GM19035 (cell line): ENCODE measurements around the gene GPRC6A.

ENCODE experiments used
- ATAC-seq: cut with Tn5 transposase; IDR thresholded peaks from one replicate; pipeline ENCODE4 v1.9.1; 2021; ENCODE audit not compliant: unreplicated experiment

GPRC6A gene

GRCh38 chr6:116797585-116797984 lies 31.3 kb downstream of the GPRC6A start:
- ATAC-seq = no peak

GRCh38 chr6:116793224-116793623 lies 35.7 kb downstream of the GPRC6A start:
- no peak for ATAC-seq

GRCh38 chr6:116783852-116784251 lies 45.0 kb downstream of the GPRC6A start:
- ATAC-seq = no peak

GRCh38 chr6:116779573-116780164 lies 49.2 kb downstream of the GPRC6A start:
- peak; percentile 81 for ATAC-seq

GRCh38 chr6:116773886-116774285 lies 55.0 kb downstream of the GPRC6A start:
- ATAC-seq = no peak

- no peak for ATAC-seq
These were observed 56.4 kb downstream of the GPRC6A start for GRCh38 chr6:116772450-116772849.

- no peak for ATAC-seq
These were observed 61.2 kb downstream of the GPRC6A start for GRCh38 chr6:116767715-116768114.

GRCh38 chr6:116766506-116767176 lies 62.2 kb downstream of the GPRC6A start:
- no peak for ATAC-seq

GRCh38 chr6:116764961-116765841 lies 63.7 kb downstream of the GPRC6A start, which contains the start of gene FAM162B:
Gene FAM162B (minus strand): TSS chr6:116765719. CDS start chr6:116765576, 143 bp downstream.
- no peak for ATAC-seq

- ATAC-seq = no peak
These were observed 64.3 kb downstream of the GPRC6A start for GRCh38 chr6:116764629-116764960.

- ATAC-seq = no peak
These were observed 64.8 kb downstream of the GPRC6A start for GRCh38 chr6:116763906-116764628.

- ATAC-seq = no peak
These were observed 65.8 kb downstream of the GPRC6A start for GRCh38 chr6:116763048-116763447.

- ATAC-seq = no peak
These were observed 66.6 kb downstream of the GPRC6A start for GRCh38 chr6:116762235-116762634.

GRCh38 chr6:116761779-116762178 lies 67.1 kb downstream of the GPRC6A start:
- ATAC-seq = no peak

- no peak for ATAC-seq
These were observed 83.7 kb downstream of the GPRC6A start for GRCh38 chr6:116745176-116745575.
